Uterus (tissue), 2 donors: ENCODE measurements around the gene MSX2.

ENCODE experiments used
- CTCF ChIP-seq, 4 experiments: fragments of 200-600 bp in 2 of 4; fragments of 450-650 bp in 2 of 4; sonication (generic) in 2 of 4; IDR thresholded peaks; one replicate each; pipeline ENCODE4 v1.5.1; 2016 to 2019; ENCODE audit warnings: antibody characterized with exemption in 4 of 4, mild to moderate bottlenecking in 2 of 4, moderate library complexity in 1 of 4
- POLR2A ChIP-seq, 2 donors: fragments of 450-650 bp; IDR thresholded peaks; one replicate each; pipeline ENCODE4 v1.6.1; 2016; ENCODE audit warnings: antibody characterized with exemption in 2 of 2, mild to moderate bottlenecking in 1 of 2, moderate library complexity in 1 of 2

- TF ChIP-seq CTCF (IDR thresholded peaks at IDR 0.05) (no peak), POLR2A (IDR thresholded peaks at IDR 0.05) (no peak)
These were observed 935 bp upstream of the MSX2 start for GRCh38 chr5:174723315-174723978.
